Measurements from ENCODE around the gene EVI5L.

EVI5L gene

DNA sequence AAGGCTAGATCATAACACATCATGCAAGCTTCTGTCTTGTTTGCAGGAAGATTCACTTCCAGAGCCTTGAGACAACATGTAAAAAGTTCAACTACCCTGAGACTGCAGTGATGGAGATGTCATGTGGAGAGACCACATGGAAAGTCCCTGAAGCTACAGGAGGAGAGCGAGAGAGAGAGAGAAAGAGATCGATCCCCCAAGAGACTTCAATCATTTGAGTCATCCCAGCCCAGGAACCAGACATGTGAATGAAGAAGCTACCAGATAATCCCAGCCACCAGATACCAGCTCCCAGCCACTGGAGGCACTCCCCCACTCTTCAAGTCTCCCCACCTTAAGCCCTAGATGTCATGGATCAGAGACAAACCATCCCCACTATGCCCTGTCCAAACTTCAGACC, 10.7 kb upstream of the EVI5L start:
- DNase-seq (ENCODE audit: low read depth): peak; percentile 33
- H3K4me3 ChIP-seq (ENCODE audit: low read depth, low read length): no peak overlapping the region
- TF ChIP-seq, protein P1, sequence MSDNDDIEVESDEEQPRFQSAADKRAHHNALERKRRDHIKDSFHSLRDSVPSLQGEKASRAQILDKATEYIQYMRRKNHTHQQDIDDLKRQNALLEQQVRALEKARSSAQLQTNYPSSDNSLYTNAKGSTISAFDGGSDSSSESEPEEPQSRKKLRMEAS (IDR thresholded peaks at IDR 0.05; ENCODE audit: low read depth, low read length): 0 out of 2 replicates have a peak, but pooled peaks have one; percentile 13
- TF ChIP-seq, protein P2, sequence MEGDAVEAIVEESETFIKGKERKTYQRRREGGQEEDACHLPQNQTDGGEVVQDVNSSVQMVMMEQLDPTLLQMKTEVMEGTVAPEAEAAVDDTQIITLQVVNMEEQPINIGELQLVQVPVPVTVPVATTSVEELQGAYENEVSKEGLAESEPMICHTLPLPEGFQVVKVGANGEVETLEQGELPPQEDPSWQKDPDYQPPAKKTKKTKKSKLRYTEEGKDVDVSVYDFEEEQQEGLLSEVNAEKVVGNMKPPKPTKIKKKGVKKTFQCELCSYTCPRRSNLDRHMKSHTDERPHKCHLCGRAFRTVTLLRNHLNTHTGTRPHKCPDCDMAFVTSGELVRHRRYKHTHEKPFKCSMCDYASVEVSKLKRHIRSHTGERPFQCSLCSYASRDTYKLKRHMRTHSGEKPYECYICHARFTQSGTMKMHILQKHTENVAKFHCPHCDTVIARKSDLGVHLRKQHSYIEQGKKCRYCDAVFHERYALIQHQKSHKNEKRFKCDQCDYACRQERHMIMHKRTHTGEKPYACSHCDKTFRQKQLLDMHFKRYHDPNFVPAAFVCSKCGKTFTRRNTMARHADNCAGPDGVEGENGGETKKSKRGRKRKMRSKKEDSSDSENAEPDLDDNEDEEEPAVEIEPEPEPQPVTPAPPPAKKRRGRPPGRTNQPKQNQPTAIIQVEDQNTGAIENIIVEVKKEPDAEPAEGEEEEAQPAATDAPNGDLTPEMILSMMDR (IDR thresholded peaks at IDR 0.05; ENCODE audit: low read depth, low read length): no peak
- no peak for TF ChIP-seq POLR2A (IDR thresholded peaks at IDR 0.05; ENCODE audit: extremely low read depth, insufficient read length)

- no peak overlapping the region for H3K4me3 ChIP-seq (ENCODE audit: low read depth, low read length)
- no peak for DNase-seq (ENCODE audit: low read depth)
- no peak for TF ChIP-seq MYC (IDR thresholded peaks at IDR 0.05; ENCODE audit: low read depth, low read length)
- TF ChIP-seq, protein P2 (IDR thresholded peaks at IDR 0.05; ENCODE audit: low read depth, low read length): no peak
- TF ChIP-seq POLR2A (IDR thresholded peaks at IDR 0.05; ENCODE audit: extremely low read depth, insufficient read length): no peak
- TF ChIP-seq, protein P1 (IDR thresholded peaks at IDR 0.05; ENCODE audit: low read depth, low read length): no peak
These were observed 9.4 kb upstream of the EVI5L start for GRCh38 chr19:7820588-7820987.

GRCh38 chr19:7822910-7823515, 7.0 kb upstream of the EVI5L start:
- no peak for TF ChIP-seq MYC (IDR thresholded peaks at IDR 0.05; ENCODE audit: low read depth, low read length)
- TF ChIP-seq, protein P2 (IDR thresholded peaks at IDR 0.05; ENCODE audit: low read depth, low read length): no peak
- DNase-seq (ENCODE audit: low read depth): no peak
- no peak overlapping the region for H3K4me3 ChIP-seq (ENCODE audit: low read depth, low read length)

DNA sequence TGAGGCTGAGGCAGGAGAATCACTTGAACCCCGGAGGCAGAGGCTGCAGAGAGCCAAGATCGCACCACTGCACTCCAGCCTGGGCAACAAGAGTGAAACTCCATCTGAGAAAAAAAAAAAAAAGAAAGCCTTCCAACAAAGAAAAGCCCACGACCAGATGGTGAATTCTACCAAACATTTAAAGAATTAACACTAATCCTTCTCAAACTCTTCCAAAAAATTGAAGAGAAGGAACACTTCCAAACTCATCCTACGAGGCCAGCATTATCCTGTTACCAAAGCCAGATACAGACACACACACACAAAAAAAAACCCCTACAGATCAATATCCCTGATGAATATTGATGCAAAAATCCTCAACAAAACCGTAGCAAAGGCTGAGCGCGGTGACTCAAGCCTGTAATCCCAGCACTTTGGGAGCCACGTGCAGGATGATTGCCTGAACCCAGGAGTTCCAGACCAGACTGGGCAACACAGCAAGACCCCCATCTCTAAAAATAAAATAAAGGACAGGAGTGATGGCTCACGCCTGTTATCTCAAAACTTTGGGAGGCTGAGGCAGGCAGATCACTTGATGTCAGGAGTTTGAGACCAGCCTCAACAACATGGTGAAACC, 6.2 kb upstream of the EVI5L start:
- no peak for DNase-seq (ENCODE audit: low read depth)
- H3K4me3 ChIP-seq (ENCODE audit: low read depth, low read length): no peak overlapping the region
- no peak for TF ChIP-seq MYC (IDR thresholded peaks at IDR 0.05; ENCODE audit: low read depth, low read length)
- no peak for TF ChIP-seq POLR2A (IDR thresholded peaks at IDR 0.05; ENCODE audit: extremely low read depth, insufficient read length)
- TF ChIP-seq, protein P2 (IDR thresholded peaks at IDR 0.05; ENCODE audit: low read depth, low read length): no peak
- TF ChIP-seq, protein P1 (IDR thresholded peaks at IDR 0.05; ENCODE audit: low read depth, low read length): no peak

DNA sequence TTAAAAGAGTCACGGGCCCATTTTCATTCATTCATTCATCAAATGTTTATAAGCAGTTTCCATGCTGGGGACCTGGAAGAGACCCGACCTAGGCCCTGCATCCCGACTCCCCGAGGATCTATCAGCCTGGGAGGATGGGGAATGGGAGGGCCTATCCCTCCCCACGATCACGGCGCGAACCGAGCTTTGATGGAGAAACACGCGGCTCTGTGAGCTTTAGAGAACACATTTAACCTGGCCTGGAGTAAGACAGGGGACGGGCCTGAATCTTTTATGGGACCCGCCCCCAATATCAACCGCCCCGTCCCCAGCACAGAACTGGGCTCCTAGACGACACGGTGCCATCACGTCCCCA, 875 bp upstream of the EVI5L start:
- no peak for DNase-seq (ENCODE audit: low read depth)
- no peak for TF ChIP-seq POLR2A (IDR thresholded peaks at IDR 0.05; ENCODE audit: extremely low read depth, insufficient read length)
- TF ChIP-seq, protein P2 (IDR thresholded peaks at IDR 0.05; ENCODE audit: low read depth, low read length): no peak
- TF ChIP-seq, protein P1 (IDR thresholded peaks at IDR 0.05; ENCODE audit: low read depth, low read length): no peak
- TF ChIP-seq MYC (IDR thresholded peaks at IDR 0.05; ENCODE audit: low read depth, low read length): no peak
- H3K4me3 ChIP-seq (ENCODE audit: low read depth, low read length): peak overlapping the region; percentile 44
